ENCODE results near the gene SLC25A6.
"Not testable (repeated sequence)": the region's sequence is repeated elsewhere in the genome, so short reads cannot be mapped to it uniquely, and the experiment has no call there.

The SLC25A6 gene

GRCh38 chrX:1354036-1355019 lies 37.6 kb downstream of the SLC25A6 start:
- no peak for DNase-seq (ENCODE audit: low spot score in 2 of 2)
- Mint-ChIP-seq H3K27ac (ENCODE audit: low read depth) (peak overlapping the region; percentile 9), H3K9me3 (no peaks in the 10 kb centered on the region), H3K4me1 (no peaks in the 10 kb centered on the region), H3K27me3 (no peaks in the 10 kb centered on the region), H3K36me3 (ENCODE audit: insufficient read depth) (peaks cover 10% of the 10 kb centered on the region), H3K4me3 (no peak overlapping the region)
- no peak for ATAC-seq (replicated peaks; ENCODE audit: extremely low read depth, poor library complexity, severe bottlenecking)

DNA sequence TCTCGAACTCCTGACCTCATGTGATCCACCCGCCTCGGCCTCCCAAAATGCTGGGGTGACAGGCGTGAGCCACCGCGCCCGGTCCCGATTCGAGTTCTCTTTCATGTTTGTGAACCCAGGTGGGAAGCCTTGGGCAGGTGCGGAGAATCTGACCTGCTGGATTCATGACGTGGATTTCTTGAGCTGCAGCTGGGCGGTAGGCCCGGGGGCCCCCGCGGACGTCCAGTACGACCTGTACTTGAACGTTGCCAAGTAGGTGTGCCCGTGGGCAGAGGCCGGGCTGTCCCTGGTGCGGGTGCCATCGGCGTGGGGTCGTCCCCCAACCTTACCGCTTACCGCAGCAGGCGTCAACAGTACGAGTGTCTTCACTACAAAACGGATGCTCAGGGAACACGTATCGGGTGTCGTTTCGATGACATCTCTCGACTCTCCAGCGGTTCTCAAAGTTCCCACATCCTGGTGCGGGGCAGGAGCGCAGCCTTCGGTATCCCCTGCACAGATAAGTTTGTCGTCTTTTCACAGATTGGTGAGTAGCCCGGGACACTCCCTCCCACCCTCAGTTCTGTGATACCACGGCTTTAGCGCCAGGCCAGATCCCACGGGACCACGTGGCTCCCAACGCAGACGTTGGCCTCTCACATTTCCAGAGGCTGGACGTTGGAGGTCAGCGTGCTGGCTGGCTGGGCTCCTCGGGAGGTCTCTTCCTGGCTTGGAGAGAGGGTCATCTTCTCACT lies 39.8 kb downstream of the SLC25A6 start:
- no peak for DNase-seq (ENCODE audit: low spot score in 2 of 2)
- Mint-ChIP-seq H3K4me3 (no peak overlapping the region), H3K27ac (ENCODE audit: low read depth) (no peak overlapping the region), H3K27me3 (no peaks in the 10 kb centered on the region), H3K36me3 (ENCODE audit: insufficient read depth) (peaks cover 8% of the 10 kb centered on the region), H3K9me3 (no peaks in the 10 kb centered on the region), H3K4me1 (no peaks in the 10 kb centered on the region)
- ATAC-seq (replicated peaks; ENCODE audit: extremely low read depth, poor library complexity, severe bottlenecking), result no peak

GRCh38 chrX:1349606-1350005 lies 42.3 kb downstream of the SLC25A6 start:
- not testable (repeated sequence) for H3K4me3 Mint-ChIP-seq; H3K27ac Mint-ChIP-seq (ENCODE audit: low read depth); H3K4me1 Mint-ChIP-seq; H3K36me3 Mint-ChIP-seq (ENCODE audit: insufficient read depth); H3K9me3 Mint-ChIP-seq; H3K27me3 Mint-ChIP-seq; ATAC-seq (replicated peaks; ENCODE audit: extremely low read depth, poor library complexity, severe bottlenecking); DNase-seq (ENCODE audit: low spot score in 2 of 2)

DNA sequence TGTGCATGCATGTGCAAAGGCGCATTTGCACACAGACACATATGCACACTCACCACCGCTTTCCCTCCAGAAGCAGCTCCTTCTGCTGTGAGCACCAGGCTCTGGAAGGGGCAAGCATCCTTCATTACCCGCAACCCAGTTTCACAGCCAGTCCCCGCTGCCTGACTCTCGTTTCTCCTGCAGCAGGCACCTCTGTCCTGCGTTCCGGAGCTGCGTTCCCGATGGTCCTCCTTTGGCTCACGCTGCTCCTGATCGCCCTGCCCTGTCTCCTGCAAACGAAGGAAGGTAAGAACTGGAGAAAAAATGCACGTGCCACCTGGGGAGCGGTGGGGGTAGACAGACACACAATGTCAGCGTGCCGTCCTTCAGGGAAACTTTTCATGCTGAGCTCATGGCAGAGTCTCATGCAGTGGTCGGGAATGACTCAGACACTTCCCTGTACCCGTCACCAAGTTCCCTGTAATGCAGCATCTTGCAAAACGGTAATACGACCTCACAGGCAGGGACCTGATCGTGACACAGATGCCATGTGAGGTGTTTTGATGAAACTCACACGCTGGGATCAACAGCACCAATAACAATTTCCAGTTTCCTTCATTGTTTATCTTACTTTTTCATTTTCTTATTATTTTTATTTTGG lies 50.2 kb downstream of the SLC25A6 start:
- H3K36me3 Mint-ChIP-seq (ENCODE audit: insufficient read depth), result peaks cover 12% of the 10 kb centered on the region
- DNase-seq (ENCODE audit: low spot score in 2 of 2) (no peak), ATAC-seq (replicated peaks; ENCODE audit: extremely low read depth, poor library complexity, severe bottlenecking) (peak; percentile 15)
- H3K27me3 Mint-ChIP-seq, result peaks cover 7% of the 10 kb centered on the region
- H3K9me3 Mint-ChIP-seq, result peaks cover 6% of the 10 kb centered on the region
- H3K27ac Mint-ChIP-seq (ENCODE audit: low read depth), result no peak overlapping the region
- H3K4me3 Mint-ChIP-seq, result no peak overlapping the region
- H3K4me1 Mint-ChIP-seq, result peaks cover 6% of the 10 kb centered on the region

- no peak for DNase-seq (ENCODE audit: low spot score in 2 of 2)
- no peak for ATAC-seq (replicated peaks; ENCODE audit: extremely low read depth, poor library complexity, severe bottlenecking)
- peak overlapping the region; percentile 74 for H3K27ac Mint-ChIP-seq (ENCODE audit: low read depth)
Observed at GRCh38 chrX:1336948-1337779, 54.7 kb downstream of the SLC25A6 start.

DNA sequence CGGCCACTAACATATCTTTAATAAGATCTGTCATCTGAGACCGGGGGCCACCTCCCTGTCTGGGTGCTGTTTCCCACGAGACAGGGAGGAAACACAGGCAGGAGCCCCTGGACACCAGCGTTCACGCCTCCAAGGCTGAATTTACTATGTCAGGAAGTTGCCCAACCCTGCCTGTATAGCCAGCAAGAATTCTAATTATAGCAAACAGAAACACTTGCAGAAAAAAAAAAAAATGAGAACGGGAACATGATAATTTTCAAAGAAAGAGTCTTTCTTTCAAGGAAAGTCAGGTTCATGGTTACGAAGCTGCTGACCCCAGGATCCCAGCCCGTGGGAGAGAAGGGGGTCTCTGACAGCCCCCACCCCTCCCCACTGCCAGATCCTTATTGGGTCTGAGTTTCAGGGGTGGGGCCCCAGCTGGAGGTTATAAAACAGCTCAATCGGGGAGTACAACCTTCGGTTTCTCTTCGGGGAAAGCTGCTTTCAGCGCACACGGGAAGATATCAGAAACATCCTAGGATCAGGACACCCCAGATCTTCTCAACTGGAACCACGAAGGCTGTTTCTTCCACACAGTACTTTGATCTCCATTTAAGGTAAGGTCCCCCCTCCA lies 55.5 kb downstream of the SLC25A6 start, which contains the start of gene IL3RA:
Gene IL3RA, plus strand, starts transcription at position 455 of the 613 bp plus-strand sequence. CDS start 4,981 bp downstream, outside the sequence.
- peaks cover 12% of the 10 kb centered on the region for H3K4me1 Mint-ChIP-seq
- peaks cover 2% of the 10 kb centered on the region for H3K9me3 Mint-ChIP-seq
- peaks cover 7% of the 10 kb centered on the region for H3K36me3 Mint-ChIP-seq (ENCODE audit: insufficient read depth)
- peak within 1 kb of the TSS; percentile 80 for H3K4me3 Mint-ChIP-seq
- DNase-seq (ENCODE audit: low spot score in 2 of 2), result no peak
- peak within 1 kb of the TSS; percentile 74 for H3K27ac Mint-ChIP-seq (ENCODE audit: low read depth)
- peak; percentile 21 for ATAC-seq (replicated peaks; ENCODE audit: extremely low read depth, poor library complexity, severe bottlenecking)
- H3K27me3 Mint-ChIP-seq, result peaks cover 40% of the 10 kb centered on the region

More at GRCh38 chrX:1336948-1337779, 54.7 kb downstream of the SLC25A6 start:
- peaks cover 6% of the 10 kb centered on the region for H3K9me3 Mint-ChIP-seq
- peaks cover 37% of the 10 kb centered on the region for H3K27me3 Mint-ChIP-seq
- H3K36me3 Mint-ChIP-seq (ENCODE audit: insufficient read depth), result peaks cover 7% of the 10 kb centered on the region
- H3K4me3 Mint-ChIP-seq, result peak overlapping the region; percentile 80
- H3K4me1 Mint-ChIP-seq, result peaks cover 12% of the 10 kb centered on the region

Measured in central memory CD8-positive, alpha-beta T cell (primary cell).